ENCODE results near the gene CMTM3. TPM values are rescaled to one million over a fixed set of nuclear protein-coding genes. Genes with fewer than 3 reads are reported as not detected.
A peak's percentile ranks its signal among the peaks of the same experiment; 100 is the strongest.
"Not testable (repeated sequence)": the region's sequence is repeated elsewhere in the genome, so short reads cannot be mapped to it uniquely, and the experiment has no call there.

Gene CMTM3
- total RNA-seq, 1 experiment from 2014 or later: 17.3 TPM

GRCh38 chr16:66661671-66662346 is 57.3 kb downstream of the CMTM3 start:
- not testable (repeated sequence) for H3K9me3 ChIP-seq, H3K27me3 ChIP-seq, H3K36me3 ChIP-seq, H3K4me3 ChIP-seq
- peak; percentile 38 for DNase-seq

- Histone ChIP-seq H3K9me3 (no peaks in the 10 kb centered on the region), H3K36me3 (no peaks in the 10 kb centered on the region), H3K4me3 (no peak overlapping the region), H3K27me3 (no peaks in the 10 kb centered on the region)
- peak; percentile 9 for DNase-seq
These were observed 58.1 kb downstream of the CMTM3 start for GRCh38 chr16:66662445-66663194.

Other genes starting within 250 kb of the CMTM3 start
- 0.20 and 1.8 TPM in 2 replicates for gene CDH5, start 238.0 kb upstream of the CMTM3 start, total RNA-seq (2014; rRNA removed; shearing (Covaris generic); ENCODE audit: low replicate concordance)
- 0.56 TPM in 1 of 2 replicates, not detected in the other for gene BEAN1, start 177.4 kb upstream of the CMTM3 start, total RNA-seq (2014; rRNA removed; shearing (Covaris generic); ENCODE audit: low replicate concordance)
- gene TK2, start 54.6 kb upstream of the CMTM3 start, total RNA-seq (2014; rRNA removed; shearing (Covaris generic); ENCODE audit: low replicate concordance): 19.6 and 20.4 TPM in 2 replicates
- 37.2 and 46.1 TPM in 2 replicates for gene CKLF, start 52.1 kb upstream of the CMTM3 start, total RNA-seq (2014; rRNA removed; shearing (Covaris generic); ENCODE audit: low replicate concordance)
- 4.1 TPM in 1 of 2 replicates, not detected in the other for gene CMTM1, start 38.3 kb upstream of the CMTM3 start, total RNA-seq (2014; rRNA removed; shearing (Covaris generic); ENCODE audit: low replicate concordance)
- not detected in 2 replicates for gene CMTM2, start 25.2 kb upstream of the CMTM3 start, total RNA-seq (2014; rRNA removed; shearing (Covaris generic); ENCODE audit: low replicate concordance)
- gene CMTM4, start 92.0 kb downstream of the CMTM3 start, total RNA-seq (2014; rRNA removed; shearing (Covaris generic); ENCODE audit: low replicate concordance): 1.5 and 2.9 TPM in 2 replicates
- gene DYNC1LI2, start 146.9 kb downstream of the CMTM3 start, total RNA-seq (2014; rRNA removed; shearing (Covaris generic); ENCODE audit: low replicate concordance): 23.2 and 27.2 TPM in 2 replicates
- not detected in 2 replicates for gene TERB1, start 196.9 kb downstream of the CMTM3 start, total RNA-seq (2014; rRNA removed; shearing (Covaris generic); ENCODE audit: low replicate concordance)
- 96.2 and 150 TPM in 2 replicates for gene NAE1, start 226.3 kb downstream of the CMTM3 start, total RNA-seq (2014; rRNA removed; shearing (Covaris generic); ENCODE audit: low replicate concordance)
- gene CA7, start 239.7 kb downstream of the CMTM3 start, total RNA-seq (2014; rRNA removed; shearing (Covaris generic); ENCODE audit: low replicate concordance): not detected in 2 replicates